GM23338 (cell line): ENCODE results near the gene DENND4A. TPM values are rescaled to one million over a fixed set of nuclear protein-coding genes. Genes with fewer than 3 reads are reported as not detected.
A peak's percentile ranks its signal among the peaks of the same experiment; 100 is the strongest.

Experiments used
- ATAC-seq: fragments of 200-7000 bp; cut with Tn5 transposase; 3 replicates; pipeline ENCODE4 v1.9.1; 2020
- DNase-seq: peaks from one replicate; pipeline ENCODE4 v3.0.0-alpha.2; 2015; ENCODE audit warnings: low spot score
- H2AFZ ChIP-seq: fragments of 200-600 bp; sonication (generic); 2 replicates; pipeline ENCODE4 v1.8.0; 2016; ENCODE audit warnings: antibody characterized with exemption, mild to moderate bottlenecking, moderate library complexity
- H3F3A ChIP-seq: fragments of 200-600 bp; sonication (generic); replicated peaks from 2 replicates; pipeline ENCODE4 v1.8.0; 2017; ENCODE audit warnings: antibody characterized with exemption, mixed run types, low read depth
- H3K27ac ChIP-seq: fragments of 200-600 bp; sonication (generic); 2 replicates; pipeline ENCODE4 v1.6.1; 2016; ENCODE audit warnings: low read depth
- H3K27me3 ChIP-seq: fragments of 200-600 bp; sonication (generic); 2 replicates; pipeline ENCODE4 v1.8.0; 2016; ENCODE audit warnings: mild to moderate bottlenecking, mixed run types, moderate library complexity; ENCODE audit not compliant: insufficient read depth
- H3K36me3 ChIP-seq: fragments of 200-600 bp; sonication (generic); 2 replicates; pipeline ENCODE4 v1.8.0; 2016; ENCODE audit warnings: mild to moderate bottlenecking; ENCODE audit not compliant: insufficient read depth
- H3K4me1 ChIP-seq: fragments of 200-600 bp; sonication (generic); 2 replicates; pipeline ENCODE4 v1.8.0; 2016; ENCODE audit warnings: mild to moderate bottlenecking, moderate library complexity; ENCODE audit not compliant: insufficient read depth
- H3K4me2 ChIP-seq: fragments of 200-600 bp; sonication (generic); 2 replicates; pipeline ENCODE4 v1.7.1; 2017; ENCODE audit warnings: mixed run types
- H3K4me3 ChIP-seq: fragments of 200-600 bp; sonication (generic); 2 replicates; pipeline ENCODE4 v1.6.1; 2016; ENCODE audit warnings: mixed run types
- H3K79me2 ChIP-seq: fragments of 200-600 bp; sonication (generic); replicated peaks from 2 replicates; pipeline ENCODE4 v1.8.0; 2017; ENCODE audit warnings: mild to moderate bottlenecking; ENCODE audit not compliant: insufficient read depth
- H3K9me2 ChIP-seq: fragments of 200-600 bp; sonication (generic); 2 replicates; pipeline ENCODE4 v1.8.0; 2017; ENCODE audit not compliant: insufficient read depth
- H4K20me1 ChIP-seq: fragments of 200-600 bp; sonication (generic); replicated peaks from 2 replicates; pipeline ENCODE4 v1.8.0; 2017; ENCODE audit warnings: mild to moderate bottlenecking; ENCODE audit not compliant: insufficient read depth
- H3K27ac Mint-ChIP-seq: 2 replicates; pipeline ENCODE4 v1.8.0; 2020; ENCODE audit warnings: inconsistent platforms, mild to moderate bottlenecking, moderate library complexity, mixed read lengths
- H3K27me3 Mint-ChIP-seq: 3 replicates; pipeline ENCODE4 v1.8.0; 2022; ENCODE audit warnings: low read depth, mild to moderate bottlenecking, moderate library complexity, mixed read lengths, inconsistent platforms; ENCODE audit not compliant: insufficient read depth, poor library complexity
- H3K36me3 Mint-ChIP-seq: 3 replicates; pipeline ENCODE4 v1.8.0; 2021; ENCODE audit warnings: low read depth, mild to moderate bottlenecking, inconsistent platforms, moderate library complexity, mixed read lengths
- H3K4me1 Mint-ChIP-seq: 3 replicates; pipeline ENCODE4 v1.8.0; 2020; ENCODE audit warnings: mild to moderate bottlenecking, inconsistent platforms, mixed read lengths
- H3K4me3 Mint-ChIP-seq: 3 replicates; pipeline ENCODE4 v1.8.0; 2021; ENCODE audit warnings: moderate library complexity, mild to moderate bottlenecking, inconsistent platforms, mixed read lengths
- H3K9me3 Mint-ChIP-seq: 3 replicates; pipeline ENCODE4 v1.8.0; 2020; ENCODE audit warnings: moderate library complexity, mild to moderate bottlenecking, inconsistent platforms, mixed read lengths
- CREB1 ChIP-seq: fragments of 250-450 bp; sonication (Bioruptor Pico); IDR thresholded peaks from 2 replicates; pipeline ENCODE4 v1.5.0; 2020; ENCODE audit warnings: low read depth, mild to moderate bottlenecking, moderate library complexity
- EZH2 ChIP-seq: fragments of 200-600 bp; sonication (generic); IDR thresholded peaks from one replicate; pipeline ENCODE4 v1.8.0; 2017; ENCODE audit warnings: antibody characterized with exemption, mild to moderate bottlenecking, low read depth; ENCODE audit not compliant: unreplicated experiment
- EZH2phosphoT487 ChIP-seq: fragments of 200-600 bp; sonication (generic); IDR thresholded peaks from one replicate; pipeline ENCODE4 v1.8.1; 2018; ENCODE audit warnings: antibody characterized with exemption; ENCODE audit not compliant: unreplicated experiment
- JUNB ChIP-seq: IDR thresholded peaks from one replicate; pipeline ENCODE4 v1.6.1; 2016; ENCODE audit warnings: antibody characterized with exemption; ENCODE audit not compliant: unreplicated experiment
- NANOG ChIP-seq: IDR thresholded peaks from 2 replicates; pipeline ENCODE4 v1.6.1; 2016; ENCODE audit warnings: antibody characterized with exemption, borderline replicate concordance
- POLR2AphosphoS5 ChIP-seq: IDR thresholded peaks from 2 replicates; pipeline ENCODE4 v1.6.1; 2016; ENCODE audit warnings: antibody characterized with exemption, low read depth
- STAT1 ChIP-seq: IDR thresholded peaks from one replicate; pipeline ENCODE4 v1.6.1; 2016; ENCODE audit warnings: antibody characterized with exemption; ENCODE audit not compliant: unreplicated experiment
- ZNF114 ChIP-seq: fragments of 250-450 bp; sonication (Bioruptor Pico); IDR thresholded peaks from 2 replicates; pipeline ENCODE4 v1.5.0; 2020; ENCODE audit warnings: mild to moderate bottlenecking, moderate library complexity
- ZNF331 ChIP-seq: fragments of 250-450 bp; sonication (Bioruptor Pico); IDR thresholded peaks from 2 replicates; pipeline ENCODE4 v1.5.0; 2020; ENCODE audit warnings: low read depth, mild to moderate bottlenecking, moderate library complexity
- polyA plus RNA-seq: library from polyadenylated mRNA; unstranded; fragments of >200 nt; fragmentation: Nextera tagmentation; extraction: Ambion mirVana; gene quantifications from 2 replicates; pipeline ENCODE4 v1.2.1, GENCODE V29; 2016
- total RNA-seq: library from RNA; depleted of rRNA; stranded (reverse); fragments of >200 nt; shearing (Covaris generic); gene quantifications from 2 replicates; pipeline ENCODE4 v1.2.3, GENCODE V29; 2014
- TF ChIP-seq, protein P1 (sequence below): fragments of 250-450 bp; sonication (Bioruptor Pico); IDR thresholded peaks from 2 replicates; pipeline ENCODE4 v1.5.0; 2020; ENCODE audit warnings: mild to moderate bottlenecking, moderate library complexity
- TF ChIP-seq, protein P2 (sequence below): IDR thresholded peaks from 2 replicates; pipeline ENCODE4 v1.6.1; 2016; ENCODE audit warnings: antibody characterized with exemption
- TF ChIP-seq, protein P3 (sequence below), 2 experiments: fragments of 200-600 bp in 1 of 2; sonication (generic) in 1 of 2; conservative IDR thresholded peaks; 2 replicates each; pipeline versions ENCODE4 v1.5.1 to v1.6.1; 2016 to 2017; ENCODE audit warnings: antibody characterized with exemption in 2 of 2, low read depth in 2 of 2, mild to moderate bottlenecking in 2 of 2, moderate library complexity in 1 of 2
- TF ChIP-seq, protein P4 (sequence below): IDR thresholded peaks from one replicate; pipeline ENCODE4 v1.6.1; 2018; ENCODE audit warnings: antibody characterized with exemption; ENCODE audit not compliant: unreplicated experiment

DENND4A gene
- total and polyA plus RNA-seq, 2 experiments from 2014 or later: 3.4 to 9.0 TPM

DNA sequence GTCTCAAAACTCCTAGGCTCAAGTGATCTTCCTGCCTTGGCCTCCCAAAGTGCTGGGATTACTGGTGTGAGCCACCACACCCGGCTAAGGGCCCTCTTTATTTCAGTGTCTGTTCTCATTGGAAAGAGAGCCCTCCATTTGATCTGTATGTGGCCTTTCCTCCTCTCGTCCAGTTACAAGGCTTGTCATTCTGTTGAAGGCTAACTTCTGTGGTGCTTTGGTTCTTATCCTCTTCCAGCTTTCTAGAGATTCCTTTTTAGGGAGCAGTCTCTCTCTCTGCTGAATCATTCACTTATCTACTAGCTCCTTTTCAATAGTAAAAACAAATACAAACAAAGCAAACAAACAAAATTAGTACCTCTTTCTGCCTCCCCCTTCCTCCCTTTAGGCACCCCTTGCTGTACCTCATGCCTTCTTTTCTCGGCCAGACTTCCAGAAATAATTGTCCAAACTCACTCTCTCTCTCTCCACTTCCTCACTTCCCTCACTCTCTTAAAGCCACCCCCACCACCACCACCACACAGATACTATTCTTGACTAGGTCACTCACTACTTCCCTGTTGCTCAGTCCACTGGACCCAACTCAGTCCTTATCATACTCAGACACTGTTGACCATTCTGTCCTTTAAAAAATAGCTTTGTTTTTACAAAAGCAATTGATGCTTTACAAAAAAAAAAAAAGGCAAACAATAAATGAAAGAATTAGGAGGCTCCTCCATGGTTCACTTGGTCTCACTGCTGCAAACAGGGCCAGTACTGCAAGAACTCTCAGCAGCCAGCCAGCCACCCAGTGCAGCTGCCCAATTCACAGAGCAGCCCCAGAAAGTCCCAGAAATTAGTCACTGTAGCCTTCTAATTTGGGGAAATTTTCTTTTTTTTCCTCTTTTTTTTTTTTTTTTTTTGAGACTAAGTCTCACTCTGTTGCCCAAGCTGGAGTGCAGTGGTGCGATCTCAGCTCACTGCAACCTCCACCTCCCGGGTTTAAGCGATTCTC is 45.5 kb upstream of the DENND4A start:
- Histone ChIP-seq H3K27me3 (no peaks in the 10 kb centered on the region), H2AFZ (no peak overlapping the region), H3K79me2 (no peaks in the 10 kb centered on the region), H3K9me2 (no peaks in the 10 kb centered on the region), H3K4me3 (no peak overlapping the region), H3K27ac (peak overlapping the region; percentile 3), H3K36me3 (no peaks in the 10 kb centered on the region), H3K4me1 (peaks cover 13% of the 10 kb centered on the region), H4K20me1 (no peaks in the 10 kb centered on the region), H3K4me2 (no peak overlapping the region), H3F3A (no peaks in the 10 kb centered on the region)
- Mint-ChIP-seq H3K27ac (peak overlapping the region; percentile 25; the same call in 1 of the 2 replicates), H3K36me3 (no peaks in the 10 kb centered on the region), H3K9me3 (no peaks in the 10 kb centered on the region; the same call in 2 of the 3 replicates), H3K27me3 (peaks cover 7% of the 10 kb centered on the region), H3K4me1 (peaks cover 30% of the 10 kb centered on the region), H3K4me3 (no peak overlapping the region)
- ATAC-seq (no peak), DNase-seq (no peak)
- TF ChIP-seq ZNF114 (CRISPR knock-in tag) (no peak), JUNB (no peak), EZH2phosphoT487 (no peak), NANOG (no peak), CREB1 (CRISPR knock-in tag) (no peak), STAT1 (no peak), ZNF331 (no peak), EZH2 (no peak), POLR2AphosphoS5 (no peak)
- TF ChIP-seq, protein P1, sequence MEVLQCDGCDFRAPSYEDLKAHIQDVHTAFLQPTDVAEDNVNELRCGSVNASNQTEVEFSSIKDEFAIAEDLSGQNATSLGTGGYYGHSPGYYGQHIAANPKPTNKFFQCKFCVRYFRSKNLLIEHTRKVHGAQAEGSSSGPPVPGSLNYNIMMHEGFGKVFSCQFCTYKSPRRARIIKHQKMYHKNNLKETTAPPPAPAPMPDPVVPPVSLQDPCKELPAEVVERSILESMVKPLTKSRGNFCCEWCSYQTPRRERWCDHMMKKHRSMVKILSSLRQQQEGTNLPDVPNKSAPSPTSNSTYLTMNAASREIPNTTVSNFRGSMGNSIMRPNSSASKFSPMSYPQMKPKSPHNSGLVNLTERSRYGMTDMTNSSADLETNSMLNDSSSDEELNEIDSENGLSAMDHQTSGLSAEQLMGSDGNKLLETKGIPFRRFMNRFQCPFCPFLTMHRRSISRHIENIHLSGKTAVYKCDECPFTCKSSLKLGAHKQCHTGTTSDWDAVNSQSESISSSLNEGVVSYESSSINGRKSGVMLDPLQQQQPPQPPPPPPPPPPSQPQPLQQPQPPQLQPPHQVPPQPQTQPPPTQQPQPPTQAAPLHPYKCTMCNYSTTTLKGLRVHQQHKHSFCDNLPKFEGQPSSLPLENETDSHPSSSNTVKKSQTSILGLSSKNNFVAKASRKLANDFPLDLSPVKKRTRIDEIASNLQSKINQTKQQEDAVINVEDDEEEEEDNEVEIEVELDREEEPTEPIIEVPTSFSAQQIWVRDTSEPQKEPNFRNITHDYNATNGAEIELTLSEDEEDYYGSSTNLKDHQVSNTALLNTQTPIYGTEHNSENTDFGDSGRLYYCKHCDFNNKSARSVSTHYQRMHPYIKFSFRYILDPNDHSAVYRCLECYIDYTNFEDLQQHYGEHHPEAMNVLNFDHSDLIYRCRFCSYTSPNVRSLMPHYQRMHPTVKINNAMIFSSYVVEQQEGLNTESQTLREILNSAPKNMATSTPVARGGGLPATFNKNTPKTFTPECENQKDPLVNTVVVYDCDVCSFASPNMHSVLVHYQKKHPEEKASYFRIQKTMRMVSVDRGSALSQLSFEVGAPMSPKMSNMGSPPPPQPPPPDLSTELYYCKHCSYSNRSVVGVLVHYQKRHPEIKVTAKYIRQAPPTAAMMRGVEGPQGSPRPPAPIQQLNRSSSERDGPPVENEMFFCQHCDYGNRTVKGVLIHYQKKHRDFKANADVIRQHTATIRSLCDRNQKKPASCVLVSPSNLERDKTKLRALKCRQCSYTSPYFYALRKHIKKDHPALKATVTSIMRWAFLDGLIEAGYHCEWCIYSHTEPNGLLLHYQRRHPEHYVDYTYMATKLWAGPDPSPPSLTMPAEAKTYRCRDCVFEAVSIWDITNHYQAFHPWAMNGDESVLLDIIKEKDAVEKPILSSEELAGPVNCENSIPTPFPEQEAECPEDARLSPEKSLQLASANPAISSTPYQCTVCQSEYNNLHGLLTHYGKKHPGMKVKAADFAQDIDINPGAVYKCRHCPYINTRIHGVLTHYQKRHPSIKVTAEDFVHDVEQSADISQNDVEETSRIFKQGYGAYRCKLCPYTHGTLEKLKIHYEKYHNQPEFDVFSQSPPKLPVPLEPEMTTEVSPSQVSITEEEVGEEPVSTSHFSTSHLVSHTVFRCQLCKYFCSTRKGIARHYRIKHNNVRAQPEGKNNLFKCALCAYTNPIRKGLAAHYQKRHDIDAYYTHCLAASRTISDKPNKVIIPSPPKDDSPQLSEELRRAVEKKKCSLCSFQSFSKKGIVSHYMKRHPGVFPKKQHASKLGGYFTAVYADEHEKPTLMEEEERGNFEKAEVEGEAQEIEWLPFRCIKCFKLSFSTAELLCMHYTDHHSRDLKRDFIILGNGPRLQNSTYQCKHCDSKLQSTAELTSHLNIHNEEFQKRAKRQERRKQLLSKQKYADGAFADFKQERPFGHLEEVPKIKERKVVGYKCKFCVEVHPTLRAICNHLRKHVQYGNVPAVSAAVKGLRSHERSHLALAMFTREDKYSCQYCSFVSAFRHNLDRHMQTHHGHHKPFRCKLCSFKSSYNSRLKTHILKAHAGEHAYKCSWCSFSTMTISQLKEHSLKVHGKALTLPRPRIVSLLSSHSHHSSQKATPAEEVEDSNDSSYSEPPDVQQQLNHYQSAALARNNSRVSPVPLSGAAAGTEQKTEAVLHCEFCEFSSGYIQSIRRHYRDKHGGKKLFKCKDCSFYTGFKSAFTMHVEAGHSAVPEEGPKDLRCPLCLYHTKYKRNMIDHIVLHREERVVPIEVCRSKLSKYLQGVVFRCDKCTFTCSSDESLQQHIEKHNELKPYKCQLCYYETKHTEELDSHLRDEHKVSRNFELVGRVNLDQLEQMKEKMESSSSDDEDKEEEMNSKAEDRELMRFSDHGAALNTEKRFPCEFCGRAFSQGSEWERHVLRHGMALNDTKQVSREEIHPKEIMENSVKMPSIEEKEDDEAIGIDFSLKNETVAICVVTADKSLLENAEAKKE (CRISPR knock-in tag): no peak
- TF ChIP-seq, protein P2, sequence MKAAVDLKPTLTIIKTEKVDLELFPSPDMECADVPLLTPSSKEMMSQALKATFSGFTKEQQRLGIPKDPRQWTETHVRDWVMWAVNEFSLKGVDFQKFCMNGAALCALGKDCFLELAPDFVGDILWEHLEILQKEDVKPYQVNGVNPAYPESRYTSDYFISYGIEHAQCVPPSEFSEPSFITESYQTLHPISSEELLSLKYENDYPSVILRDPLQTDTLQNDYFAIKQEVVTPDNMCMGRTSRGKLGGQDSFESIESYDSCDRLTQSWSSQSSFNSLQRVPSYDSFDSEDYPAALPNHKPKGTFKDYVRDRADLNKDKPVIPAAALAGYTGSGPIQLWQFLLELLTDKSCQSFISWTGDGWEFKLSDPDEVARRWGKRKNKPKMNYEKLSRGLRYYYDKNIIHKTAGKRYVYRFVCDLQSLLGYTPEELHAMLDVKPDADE: no peak
- TF ChIP-seq, protein P3, sequence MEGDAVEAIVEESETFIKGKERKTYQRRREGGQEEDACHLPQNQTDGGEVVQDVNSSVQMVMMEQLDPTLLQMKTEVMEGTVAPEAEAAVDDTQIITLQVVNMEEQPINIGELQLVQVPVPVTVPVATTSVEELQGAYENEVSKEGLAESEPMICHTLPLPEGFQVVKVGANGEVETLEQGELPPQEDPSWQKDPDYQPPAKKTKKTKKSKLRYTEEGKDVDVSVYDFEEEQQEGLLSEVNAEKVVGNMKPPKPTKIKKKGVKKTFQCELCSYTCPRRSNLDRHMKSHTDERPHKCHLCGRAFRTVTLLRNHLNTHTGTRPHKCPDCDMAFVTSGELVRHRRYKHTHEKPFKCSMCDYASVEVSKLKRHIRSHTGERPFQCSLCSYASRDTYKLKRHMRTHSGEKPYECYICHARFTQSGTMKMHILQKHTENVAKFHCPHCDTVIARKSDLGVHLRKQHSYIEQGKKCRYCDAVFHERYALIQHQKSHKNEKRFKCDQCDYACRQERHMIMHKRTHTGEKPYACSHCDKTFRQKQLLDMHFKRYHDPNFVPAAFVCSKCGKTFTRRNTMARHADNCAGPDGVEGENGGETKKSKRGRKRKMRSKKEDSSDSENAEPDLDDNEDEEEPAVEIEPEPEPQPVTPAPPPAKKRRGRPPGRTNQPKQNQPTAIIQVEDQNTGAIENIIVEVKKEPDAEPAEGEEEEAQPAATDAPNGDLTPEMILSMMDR (conservative IDR thresholded peaks at IDR 0.05; ENCODE audit: low read depth in 2 of 2): no peak
- TF ChIP-seq, protein P4, sequence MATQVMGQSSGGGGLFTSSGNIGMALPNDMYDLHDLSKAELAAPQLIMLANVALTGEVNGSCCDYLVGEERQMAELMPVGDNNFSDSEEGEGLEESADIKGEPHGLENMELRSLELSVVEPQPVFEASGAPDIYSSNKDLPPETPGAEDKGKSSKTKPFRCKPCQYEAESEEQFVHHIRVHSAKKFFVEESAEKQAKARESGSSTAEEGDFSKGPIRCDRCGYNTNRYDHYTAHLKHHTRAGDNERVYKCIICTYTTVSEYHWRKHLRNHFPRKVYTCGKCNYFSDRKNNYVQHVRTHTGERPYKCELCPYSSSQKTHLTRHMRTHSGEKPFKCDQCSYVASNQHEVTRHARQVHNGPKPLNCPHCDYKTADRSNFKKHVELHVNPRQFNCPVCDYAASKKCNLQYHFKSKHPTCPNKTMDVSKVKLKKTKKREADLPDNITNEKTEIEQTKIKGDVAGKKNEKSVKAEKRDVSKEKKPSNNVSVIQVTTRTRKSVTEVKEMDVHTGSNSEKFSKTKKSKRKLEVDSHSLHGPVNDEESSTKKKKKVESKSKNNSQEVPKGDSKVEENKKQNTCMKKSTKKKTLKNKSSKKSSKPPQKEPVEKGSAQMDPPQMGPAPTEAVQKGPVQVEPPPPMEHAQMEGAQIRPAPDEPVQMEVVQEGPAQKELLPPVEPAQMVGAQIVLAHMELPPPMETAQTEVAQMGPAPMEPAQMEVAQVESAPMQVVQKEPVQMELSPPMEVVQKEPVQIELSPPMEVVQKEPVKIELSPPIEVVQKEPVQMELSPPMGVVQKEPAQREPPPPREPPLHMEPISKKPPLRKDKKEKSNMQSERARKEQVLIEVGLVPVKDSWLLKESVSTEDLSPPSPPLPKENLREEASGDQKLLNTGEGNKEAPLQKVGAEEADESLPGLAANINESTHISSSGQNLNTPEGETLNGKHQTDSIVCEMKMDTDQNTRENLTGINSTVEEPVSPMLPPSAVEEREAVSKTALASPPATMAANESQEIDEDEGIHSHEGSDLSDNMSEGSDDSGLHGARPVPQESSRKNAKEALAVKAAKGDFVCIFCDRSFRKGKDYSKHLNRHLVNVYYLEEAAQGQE: no peak
